Neuronal stem cell (in vitro differentiated cells): ENCODE measurements around the gene TRIM14.

Experiments
- DNase-seq: peaks from one replicate; pipeline ENCODE4 v3.0.0-alpha.2; 2013; ENCODE audit warnings: low spot score
- H2AFZ ChIP-seq: one replicate; pipeline ENCODE4 v1.6.1; 2013; ENCODE audit warnings: mild to moderate bottlenecking, low read length, inconsistent platforms
- H2AK5ac ChIP-seq: 2 replicates; pipeline ENCODE4 v1.6.1; 2013; ENCODE audit warnings: low read depth, mild to moderate bottlenecking, inconsistent platforms, low read length, moderate library complexity, mixed read lengths
- H2BK120ac ChIP-seq: 2 replicates; pipeline ENCODE4 v1.6.1; 2013; ENCODE audit warnings: low read depth, mild to moderate bottlenecking, inconsistent platforms, low read length, moderate library complexity, mixed read lengths
- H2BK12ac ChIP-seq: one replicate; pipeline ENCODE4 v1.6.1; 2013; ENCODE audit warnings: low read length, inconsistent platforms
- H2BK15ac ChIP-seq: 2 replicates; pipeline ENCODE4 v1.6.1; 2013; ENCODE audit warnings: mild to moderate bottlenecking, low read length, inconsistent platforms, mixed read lengths
- H2BK5ac ChIP-seq: one replicate; pipeline ENCODE4 v1.6.1; 2013; ENCODE audit warnings: inconsistent platforms, mild to moderate bottlenecking, low read length, moderate library complexity
- H3K14ac ChIP-seq: one replicate; pipeline ENCODE4 v1.6.1; 2013; ENCODE audit warnings: low read length, inconsistent platforms
- H3K18ac ChIP-seq: 2 replicates; pipeline ENCODE4 v1.6.1; 2013; ENCODE audit warnings: low read length, inconsistent platforms
- H3K23ac ChIP-seq: 2 replicates; pipeline ENCODE4 v1.6.1; 2013; ENCODE audit warnings: low read depth, mild to moderate bottlenecking, mixed read lengths, low read length, inconsistent platforms; ENCODE audit not compliant: poor library complexity
- H3K27ac ChIP-seq: replicated peaks from 3 replicates; pipeline ENCODE4 v1.5.1; 2013; ENCODE audit warnings: low read length, inconsistent platforms
- H3K27me3 ChIP-seq, 3 experiments: 2 replicates each; pipeline ENCODE4 v1.6.1; 2013; ENCODE audit warnings: low read length in 3 of 3, mild to moderate bottlenecking in 2 of 3, inconsistent platforms in 1 of 3, low read depth in 1 of 3, mixed read lengths in 1 of 3, moderate library complexity in 1 of 3; ENCODE audit not compliant: control insufficient read depth in 3 of 3, insufficient read depth in 3 of 3
- H3K36me3 ChIP-seq, 2 donors: replicated peaks in 1 of 2; 2 replicates each; pipeline ENCODE4 v1.6.1; 2013; ENCODE audit warnings: low read length in 2 of 2; ENCODE audit not compliant: control insufficient read depth in 2 of 2, insufficient read depth in 2 of 2
- H3K4ac ChIP-seq: 2 replicates; pipeline ENCODE4 v1.6.1; 2013; ENCODE audit warnings: inconsistent platforms, mild to moderate bottlenecking, low read length, moderate library complexity
- H3K4me1 ChIP-seq, 2 donors: 1 replicate in 1 of 2; 2 replicates in 1 of 2; pipeline ENCODE4 v1.6.1; 2013; ENCODE audit warnings: low read length in 2 of 2, low read depth in 1 of 2; ENCODE audit not compliant: control insufficient read depth in 2 of 2, insufficient read depth in 1 of 2
- H3K4me2 ChIP-seq: one replicate; pipeline ENCODE4 v1.6.1; 2013; ENCODE audit warnings: mild to moderate bottlenecking, low read length, inconsistent platforms; ENCODE audit not compliant: insufficient read depth, poor library complexity, severe bottlenecking
- H3K4me3 ChIP-seq, 2 donors: 2 replicates each; pipeline ENCODE4 v1.5.1; 2013; ENCODE audit warnings: low read length in 2 of 2, mild to moderate bottlenecking in 2 of 2, inconsistent platforms in 1 of 2, moderate library complexity in 1 of 2
- H3K79me1 ChIP-seq: one replicate; pipeline ENCODE4 v1.6.1; 2013; ENCODE audit warnings: low read depth, mild to moderate bottlenecking, inconsistent platforms, low read length, moderate library complexity
- H3K9ac ChIP-seq: one replicate; pipeline ENCODE4 v1.6.1; 2013; ENCODE audit warnings: mild to moderate bottlenecking, low read depth, low read length, inconsistent platforms; ENCODE audit not compliant: poor library complexity
- H3K9me3 ChIP-seq, 2 donors: replicated peaks in 1 of 2; 2 replicates each; pipeline versions ENCODE3 to v1.6.1; 2013; ENCODE audit warnings: low read length in 2 of 2, mild to moderate bottlenecking in 2 of 2, inconsistent platforms in 1 of 2, low read depth in 1 of 2, mixed read lengths in 1 of 2, moderate library complexity in 1 of 2; ENCODE audit not compliant: control insufficient read depth in 2 of 2, insufficient read depth in 1 of 2
- H4K8ac ChIP-seq: one replicate; pipeline ENCODE4 v1.6.1; 2013; ENCODE audit warnings: low read depth, mild to moderate bottlenecking, inconsistent platforms, low read length, moderate library complexity
- H4K91ac ChIP-seq: one replicate; pipeline ENCODE4 v1.6.1; 2013; ENCODE audit warnings: low read length, low read depth, mild to moderate bottlenecking, inconsistent platforms; ENCODE audit not compliant: poor library complexity
- WGBS, 2 donors: extraction: QIAGEN DNeasy Blood & Tissue Kit; methylation state at CpG; one replicate each; pipeline ENCODE4 v1.1.7; 2013; ENCODE audit warnings: missing lambda C conversion rate in 2 of 2, mixed read lengths in 1 of 2; ENCODE audit not compliant: insufficient read length in 2 of 2, insufficient replicate concordance in 1 of 2; ENCODE audit errors: extremely low coverage in 2 of 2; 5-methylcytosine and 5-hydroxymethylcytosine counted together

TRIM14 gene

GRCh38 chr9:98099346-98099745 is 19.7 kb downstream of the TRIM14 start:
- Histone ChIP-seq H3K18ac (no peak overlapping the region), H4K91ac (no peak overlapping the region), H2BK15ac (no peak overlapping the region), H3K4ac (no peak overlapping the region), H3K23ac (no peak overlapping the region), H3K27me3 (peaks cover 0 to 14% (median 0%) of the 10 kb centered on the region in 3 experiments), H3K27ac (no peak overlapping the region), H3K9ac (no peak overlapping the region), H3K4me1 (peaks cover 0 to 5% of the 10 kb centered on the region in 2 donors), H3K79me1 (no peaks in the 10 kb centered on the region), H2AK5ac (no peak overlapping the region), H3K4me2 (no peak overlapping the region), H3K9me3 (no peaks in the 10 kb centered on the region), H3K14ac (no peak overlapping the region), H2BK5ac (no peak overlapping the region), H2BK12ac (no peak overlapping the region), H3K4me3 (no peak overlapping the region), H2BK120ac (no peak overlapping the region), H2AFZ (no peak overlapping the region), H4K8ac (no peak overlapping the region), H3K36me3 (no peaks in the 10 kb centered on the region)
- no peak for DNase-seq
- WGBS, 2 donors: no CpG with 5 or more reads among the region's 2 CpGs

DNA sequence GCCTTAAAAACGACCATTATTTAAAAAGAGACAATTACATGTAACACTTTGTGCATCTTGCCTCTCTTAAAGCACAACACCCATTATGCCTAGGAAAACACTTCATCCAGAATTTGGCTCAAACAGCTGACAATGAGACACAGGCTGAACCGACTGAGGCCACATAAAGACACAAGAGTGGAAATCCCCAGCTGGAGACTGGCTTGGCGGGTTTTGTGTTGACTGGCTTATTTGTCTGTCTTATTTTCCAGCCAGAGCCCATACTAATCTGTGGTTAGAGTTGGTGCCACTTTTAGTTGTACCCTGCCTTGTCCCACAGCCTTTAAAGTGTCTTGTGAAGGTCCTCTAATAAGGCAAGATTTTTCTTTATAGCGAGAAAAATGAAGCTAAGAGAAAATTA is 21.2 kb downstream of the TRIM14 start:
- no peak overlapping the region for H3K4me2 ChIP-seq
- no peaks in the 10 kb centered on the region for H3K79me1 ChIP-seq
- no peak overlapping the region for H3K4ac ChIP-seq
- no peak overlapping the region for H3K14ac ChIP-seq
- H4K8ac ChIP-seq: no peak overlapping the region
- H2BK15ac ChIP-seq: no peak overlapping the region
- no peak overlapping the region for H2BK120ac ChIP-seq
- H3K4me1 ChIP-seq: peaks cover 0 to 5% of the 10 kb centered on the region in 2 donors
- H2BK12ac ChIP-seq: no peak overlapping the region
- no peak overlapping the region for H3K23ac ChIP-seq
- no peak overlapping the region for H2BK5ac ChIP-seq
- no peak overlapping the region for H3K9ac ChIP-seq
- H2AK5ac ChIP-seq: no peak overlapping the region
- peaks cover 0 to 15% (median 0%) of the 10 kb centered on the region in 3 experiments for H3K27me3 ChIP-seq
- H3K18ac ChIP-seq: no peak overlapping the region
- no peak overlapping the region for H4K91ac ChIP-seq
- H3K27ac ChIP-seq: no peak overlapping the region
- no CpG with 5 or more reads among the region's 4 CpGs for WGBS, 2 donors
- no peak for DNase-seq
- H3K9me3 ChIP-seq: no peaks in the 10 kb centered on the region
- no peak overlapping the region for H3K4me3 ChIP-seq
- H2AFZ ChIP-seq: no peak overlapping the region
- H3K36me3 ChIP-seq: no peaks in the 10 kb centered on the region

DNA sequence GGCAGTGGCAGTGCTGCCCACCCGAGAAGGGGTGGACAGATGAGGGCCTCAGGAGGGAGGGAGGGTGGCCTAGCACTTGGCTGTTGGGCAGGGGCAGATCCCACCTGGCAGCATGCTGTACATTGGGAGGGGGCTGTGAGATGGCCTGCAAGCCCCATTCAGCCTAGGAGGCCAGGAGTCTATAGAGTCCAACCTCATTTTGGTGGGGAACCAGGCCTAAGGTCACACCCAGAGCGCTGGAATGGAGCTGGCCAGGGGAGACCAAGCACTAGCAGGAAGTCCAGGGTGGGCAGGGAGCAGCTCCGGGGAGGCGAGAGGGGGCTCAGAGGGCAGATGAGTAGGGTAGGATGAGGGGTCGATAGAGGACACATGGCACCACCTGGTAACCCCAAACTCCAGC is 22.9 kb downstream of the TRIM14 start:
- peak overlapping the region; percentile 58 for H3K18ac ChIP-seq
- no peak overlapping the region for H3K23ac ChIP-seq
- H2BK15ac ChIP-seq: no peak overlapping the region
- H3K4ac ChIP-seq: no peak overlapping the region
- no peak overlapping the region for H4K91ac ChIP-seq
- no peak overlapping the region for H2BK5ac ChIP-seq
- H3K36me3 ChIP-seq: no peaks in the 10 kb centered on the region
- H2AFZ ChIP-seq: no peak overlapping the region
- peaks cover 0 to 7% of the 10 kb centered on the region in 2 donors for H3K4me1 ChIP-seq
- no CpG with 5 or more reads among the region's 5 CpGs for WGBS, 2 donors
- H3K4me2 ChIP-seq: no peak overlapping the region
- peak overlapping the region; percentile 43 for H2BK120ac ChIP-seq
- DNase-seq: no peak
- H3K14ac ChIP-seq: no peak overlapping the region
- peak overlapping the region; percentile 38 for H3K9ac ChIP-seq
- no peak overlapping the region for H4K8ac ChIP-seq
- peak overlapping the region in 1 of 2 donors; percentile 30 for H3K4me3 ChIP-seq
- H3K27me3 ChIP-seq: peaks cover 0 to 24% (median 0%) of the 10 kb centered on the region in 3 experiments
- H2BK12ac ChIP-seq: no peak overlapping the region
- H3K27ac ChIP-seq: no peak overlapping the region
- no peaks in the 10 kb centered on the region for H3K9me3 ChIP-seq
- H3K79me1 ChIP-seq: no peaks in the 10 kb centered on the region
- peak overlapping the region; percentile 35 for H2AK5ac ChIP-seq

- Histone ChIP-seq H3K27me3 (peaks cover 0 to 24% (median 0%) of the 10 kb centered on the region in 3 experiments), H3K4me3 (no peak overlapping the region), H3K4me2 (no peak overlapping the region), H2BK12ac (no peak overlapping the region), H3K14ac (no peak overlapping the region), H2BK5ac (no peak overlapping the region), H4K8ac (no peak overlapping the region), H3K23ac (no peak overlapping the region), H3K18ac (no peak overlapping the region), H3K36me3 (no peaks in the 10 kb centered on the region), H3K4ac (no peak overlapping the region), H2AFZ (no peak overlapping the region), H3K79me1 (no peaks in the 10 kb centered on the region), H2BK120ac (no peak overlapping the region), H3K27ac (no peak overlapping the region), H3K4me1 (peaks cover 0 to 7% of the 10 kb centered on the region in 2 donors), H2BK15ac (peak overlapping the region; percentile 5), H3K9me3 (no peaks in the 10 kb centered on the region), H2AK5ac (peak overlapping the region; percentile 35), H3K9ac (no peak overlapping the region), H4K91ac (no peak overlapping the region)
- no peak for DNase-seq
- no CpG with 5 or more reads among the region's 7 CpGs for WGBS, 2 donors
These were observed 23.6 kb downstream of the TRIM14 start for GRCh38 chr9:98095401-98095800.
